ENCODE results near the gene C1GALT1.

Gene C1GALT1

GRCh38 chr7:7203813-7204575 is 21.6 kb downstream of the C1GALT1 start:
- no peak overlapping the region for H3K4me3 ChIP-seq (ENCODE audit: low read length)
- no peak for TF ChIP-seq CTCF (conservative IDR thresholded peaks at IDR 0.05; ENCODE audit: low read depth, low read length)
- DNase-seq (ENCODE audit: low read depth), result no peak

DNA sequence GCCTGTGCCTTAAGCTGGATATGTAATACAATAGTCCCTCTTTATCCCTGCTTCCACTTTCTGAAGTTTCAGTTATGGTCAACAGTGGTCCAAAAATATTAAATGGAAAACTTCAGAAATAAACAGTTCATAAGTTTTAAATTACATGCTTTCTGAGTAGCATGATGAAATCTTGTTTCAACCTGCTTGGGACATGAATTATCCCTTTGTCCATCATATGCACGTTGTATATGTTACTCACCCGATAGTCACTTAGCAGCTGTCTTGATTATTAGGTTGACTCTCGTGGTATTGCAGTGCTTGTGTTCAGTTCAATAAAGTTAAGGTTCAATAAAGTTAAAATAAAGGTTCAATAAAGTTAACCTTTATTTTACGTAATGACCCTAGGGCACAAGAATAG is 25.5 kb downstream of the C1GALT1 start:
- no peak for TF ChIP-seq CTCF (conservative IDR thresholded peaks at IDR 0.05; ENCODE audit: low read depth, low read length)
- no peak for DNase-seq (ENCODE audit: low read depth)
- no peak overlapping the region for H3K4me3 ChIP-seq (ENCODE audit: low read length)

- DNase-seq (ENCODE audit: low read depth), result no peak
- TF ChIP-seq CTCF (conservative IDR thresholded peaks at IDR 0.05; ENCODE audit: low read depth, low read length), result no peak
- no peak overlapping the region for H3K4me3 ChIP-seq (ENCODE audit: low read length)
These were observed 26.2 kb downstream of the C1GALT1 start for GRCh38 chr7:7208520-7208919.

GRCh38 chr7:7209412-7210050 is 27.2 kb downstream of the C1GALT1 start:
- no peak for TF ChIP-seq CTCF (conservative IDR thresholded peaks at IDR 0.05; ENCODE audit: low read depth, low read length)
- no peak overlapping the region for H3K4me3 ChIP-seq (ENCODE audit: low read length)
- DNase-seq (ENCODE audit: low read depth), result no peak

DNA sequence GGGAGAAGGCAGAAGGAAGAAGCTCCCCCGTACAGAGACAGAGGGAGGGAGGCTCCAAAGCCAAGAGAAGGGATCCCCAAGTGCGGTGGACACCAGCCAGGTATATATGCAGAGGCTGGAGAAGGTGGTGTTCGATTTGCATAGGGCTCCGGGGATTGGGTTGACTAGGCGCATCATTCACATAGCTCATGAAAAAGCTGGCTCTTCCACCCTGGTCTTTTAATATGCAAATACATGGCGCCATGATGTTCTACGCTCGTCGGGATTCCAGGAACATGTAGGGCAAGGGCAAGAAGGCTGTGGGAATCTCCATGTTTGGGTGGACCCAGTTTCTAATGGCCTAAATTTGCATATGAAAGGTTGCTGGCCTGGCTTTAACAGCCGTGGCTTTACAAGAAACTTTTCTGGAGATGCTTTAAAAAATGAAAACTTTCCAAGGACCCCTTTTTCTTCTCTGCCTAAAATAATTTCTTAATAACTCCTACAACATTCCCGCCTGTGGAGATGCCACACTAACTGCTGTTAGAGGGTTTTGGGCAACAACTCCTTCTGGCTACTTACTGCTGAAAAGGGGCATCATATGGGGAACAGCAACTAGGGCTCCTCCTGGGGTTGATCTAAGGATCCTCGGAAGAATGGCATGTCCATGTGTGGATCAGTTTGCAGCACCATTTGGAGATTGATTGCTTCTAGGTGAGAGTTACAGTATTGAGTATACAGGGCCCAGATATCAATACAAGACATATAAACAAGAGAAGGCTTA is 28.3 kb downstream of the C1GALT1 start:
- H3K4me3 ChIP-seq (ENCODE audit: low read length), result no peak overlapping the region
- DNase-seq (ENCODE audit: low read depth), result no peak
- TF ChIP-seq CTCF (conservative IDR thresholded peaks at IDR 0.05; ENCODE audit: low read depth, low read length), result no peak

DNA sequence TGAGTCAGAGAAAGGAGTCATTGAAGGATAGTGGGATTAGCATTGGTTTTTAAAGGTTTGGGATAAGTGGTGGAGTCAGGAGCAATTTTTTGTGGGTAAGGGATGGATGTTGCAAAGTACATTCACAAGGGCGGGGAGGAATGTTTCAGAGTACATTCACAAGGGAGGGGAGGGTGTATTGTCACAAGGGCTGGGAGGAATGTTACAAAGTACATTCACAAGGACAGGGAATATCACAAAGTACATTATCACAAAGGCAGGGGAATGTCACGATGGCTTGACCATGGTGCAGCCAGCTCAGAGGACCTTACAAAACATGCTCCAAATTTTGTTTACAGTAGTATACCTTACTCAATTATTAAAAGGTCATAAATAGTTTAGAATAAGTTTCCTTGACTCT is 30.3 kb downstream of the C1GALT1 start:
- no peak for TF ChIP-seq CTCF (conservative IDR thresholded peaks at IDR 0.05; ENCODE audit: low read depth, low read length)
- DNase-seq (ENCODE audit: low read depth), result peak; percentile 75
- H3K4me3 ChIP-seq (ENCODE audit: low read length), result no peak overlapping the region

All from retinal pigment epithelial cell (primary cell).